ENCODE data around the gene AKT1. TPM values are rescaled to one million over a fixed set of nuclear protein-coding genes. Genes with fewer than 3 reads are reported as not detected.

AKT1 gene
- total and polyA plus RNA-seq, 2 of the 13 experiments (the other 11 are each of a cell fraction or from before 2014, with no cell fraction given): 96.2 to 116 TPM

DNA sequence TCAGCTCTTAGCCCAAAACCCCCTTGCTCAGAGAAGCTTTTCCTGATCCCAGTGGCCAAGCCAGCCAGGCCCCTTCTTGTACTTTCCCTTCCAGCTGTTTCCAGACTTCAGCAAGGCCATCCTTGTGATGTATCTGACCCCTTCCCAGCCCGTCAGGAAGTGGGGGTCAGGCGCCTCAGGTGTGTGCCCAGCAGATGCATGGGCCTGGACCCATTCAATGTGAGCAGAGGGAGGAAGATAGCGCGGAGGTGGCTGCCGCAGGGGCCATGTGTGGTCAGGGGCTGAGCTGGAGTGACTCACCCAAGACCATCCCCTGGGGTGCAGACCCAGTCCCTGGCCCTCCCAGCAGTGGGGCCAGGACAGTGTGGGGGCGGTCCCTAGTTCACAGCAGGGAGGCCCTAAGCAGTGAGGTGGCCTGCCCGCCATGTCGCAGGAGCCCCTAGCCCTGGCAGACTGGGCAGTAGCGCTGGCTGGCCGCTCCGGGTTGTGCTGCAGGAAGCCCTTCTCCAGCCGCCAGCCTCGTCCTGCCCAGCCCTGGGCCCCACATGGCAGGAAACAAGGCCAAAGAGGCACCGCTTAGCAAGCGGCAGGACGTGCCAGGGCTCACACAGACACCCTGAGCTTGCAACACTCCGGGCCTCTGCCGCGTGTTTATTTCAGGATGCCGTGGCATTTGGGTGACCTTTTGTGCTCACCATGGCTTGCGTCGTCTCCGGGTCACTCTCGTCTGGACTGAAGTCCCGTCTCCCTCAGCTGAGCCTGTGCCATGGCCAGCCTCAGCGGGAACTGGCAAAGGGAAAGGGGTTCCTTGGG lies 59.5 kb downstream of the AKT1 start (continued):
- TF ChIP-seq IRF2 (CRISPR knock-in tag; IDR thresholded peaks at IDR 0.05) (peak; percentile 95), U2AF2 (IDR thresholded peaks at IDR 0.05; ENCODE audit: low read depth, low read length) (no peak), AGO2 (optimal IDR thresholded peaks at IDR 0.05; ENCODE audit: low read depth, low read length) (peak; percentile 55), ZNF562 (CRISPR knock-in tag; IDR thresholded peaks at IDR 0.05; ENCODE audit: borderline replicate concordance) (no peak), PCBP2 (optimal IDR thresholded peaks at IDR 0.05; ENCODE audit: low read depth, low read length, poor library complexity, severe bottlenecking) (no peak), IKZF4 (CRISPR knock-in tag; IDR thresholded peaks at IDR 0.05; ENCODE audit: borderline replicate concordance, low read depth, not compliant biosample characterization) (peak; percentile 80), ZNF549 (CRISPR knock-in tag; IDR thresholded peaks at IDR 0.05) (no peak), ARNTL (CRISPR knock-in tag; IDR thresholded peaks at IDR 0.05) (peak; percentile 95), HOXA7 (CRISPR knock-in tag; IDR thresholded peaks at IDR 0.05) (no peak), NFYB (CRISPR knock-in tag; IDR thresholded peaks at IDR 0.05) (no peak), NR2C2 (CRISPR knock-in tag; IDR thresholded peaks at IDR 0.05; ENCODE audit: borderline replicate concordance) (peak; percentile 87), ZNF891 (CRISPR knock-in tag; IDR thresholded peaks at IDR 0.05) (no peak), FOXO1 (CRISPR knock-in tag; IDR thresholded peaks at IDR 0.05) (peak; percentile 97), SIN3B (IDR thresholded peaks at IDR 0.05; ENCODE audit: low read length) (no peak), CHCHD3 (CRISPR knock-in tag; IDR thresholded peaks at IDR 0.05) (no peak), ZNF616 (CRISPR knock-in tag; IDR thresholded peaks at IDR 0.05; ENCODE audit: low read depth) (peak; percentile 88), CREB1 (IDR thresholded peaks at IDR 0.05) (peak; percentile 17; the same call in 1 of the 2 replicates), CREB1 (CRISPR knock-in tag; IDR thresholded peaks at IDR 0.05) (no peak; the same call in 1 of the 2 replicates), SAP130 (CRISPR knock-in tag; IDR thresholded peaks at IDR 0.05; ENCODE audit: low read depth) (peak; percentile 89), KLF13 (CRISPR knock-in tag; IDR thresholded peaks at IDR 0.05) (no peak)
- TF ChIP-seq, protein P1, sequence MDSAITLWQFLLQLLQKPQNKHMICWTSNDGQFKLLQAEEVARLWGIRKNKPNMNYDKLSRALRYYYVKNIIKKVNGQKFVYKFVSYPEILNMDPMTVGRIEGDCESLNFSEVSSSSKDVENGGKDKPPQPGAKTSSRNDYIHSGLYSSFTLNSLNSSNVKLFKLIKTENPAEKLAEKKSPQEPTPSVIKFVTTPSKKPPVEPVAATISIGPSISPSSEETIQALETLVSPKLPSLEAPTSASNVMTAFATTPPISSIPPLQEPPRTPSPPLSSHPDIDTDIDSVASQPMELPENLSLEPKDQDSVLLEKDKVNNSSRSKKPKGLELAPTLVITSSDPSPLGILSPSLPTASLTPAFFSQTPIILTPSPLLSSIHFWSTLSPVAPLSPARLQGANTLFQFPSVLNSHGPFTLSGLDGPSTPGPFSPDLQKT (CRISPR knock-in tag; IDR thresholded peaks at IDR 0.05; ENCODE audit: borderline replicate concordance): no peak
- TF ChIP-seq, protein P2, sequence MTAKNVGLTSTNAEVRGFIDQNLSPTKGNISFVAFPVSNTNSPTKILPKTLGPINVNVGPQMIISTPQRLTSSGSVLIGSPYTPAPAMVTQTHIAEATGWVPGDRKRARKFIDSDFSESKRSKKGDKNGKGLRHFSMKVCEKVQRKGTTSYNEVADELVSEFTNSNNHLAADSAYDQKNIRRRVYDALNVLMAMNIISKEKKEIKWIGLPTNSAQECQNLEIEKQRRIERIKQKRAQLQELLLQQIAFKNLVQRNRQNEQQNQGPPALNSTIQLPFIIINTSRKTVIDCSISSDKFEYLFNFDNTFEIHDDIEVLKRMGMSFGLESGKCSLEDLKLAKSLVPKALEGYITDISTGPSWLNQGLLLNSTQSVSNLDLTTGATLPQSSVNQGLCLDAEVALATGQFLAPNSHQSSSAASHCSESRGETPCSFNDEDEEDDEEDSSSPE (CRISPR knock-in tag; IDR thresholded peaks at IDR 0.05): peak; percentile 92
- TF ChIP-seq, protein P3, sequence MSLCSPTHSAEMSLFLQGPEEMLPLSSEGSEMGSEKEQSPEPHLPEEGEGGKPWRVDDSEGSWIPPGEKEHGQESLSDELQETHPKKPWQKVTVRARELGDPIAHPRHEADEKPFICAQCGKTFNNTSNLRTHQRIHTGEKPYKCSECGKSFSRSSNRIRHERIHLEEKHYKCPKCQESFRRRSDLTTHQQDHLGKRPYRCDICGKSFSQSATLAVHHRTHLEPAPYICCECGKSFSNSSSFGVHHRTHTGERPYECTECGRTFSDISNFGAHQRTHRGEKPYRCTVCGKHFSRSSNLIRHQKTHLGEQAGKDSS (CRISPR knock-in tag; IDR thresholded peaks at IDR 0.05; ENCODE audit: borderline replicate concordance, low read depth): peak; percentile 70; the same call in 1 of the 2 replicates
- TF ChIP-seq, protein P4, sequence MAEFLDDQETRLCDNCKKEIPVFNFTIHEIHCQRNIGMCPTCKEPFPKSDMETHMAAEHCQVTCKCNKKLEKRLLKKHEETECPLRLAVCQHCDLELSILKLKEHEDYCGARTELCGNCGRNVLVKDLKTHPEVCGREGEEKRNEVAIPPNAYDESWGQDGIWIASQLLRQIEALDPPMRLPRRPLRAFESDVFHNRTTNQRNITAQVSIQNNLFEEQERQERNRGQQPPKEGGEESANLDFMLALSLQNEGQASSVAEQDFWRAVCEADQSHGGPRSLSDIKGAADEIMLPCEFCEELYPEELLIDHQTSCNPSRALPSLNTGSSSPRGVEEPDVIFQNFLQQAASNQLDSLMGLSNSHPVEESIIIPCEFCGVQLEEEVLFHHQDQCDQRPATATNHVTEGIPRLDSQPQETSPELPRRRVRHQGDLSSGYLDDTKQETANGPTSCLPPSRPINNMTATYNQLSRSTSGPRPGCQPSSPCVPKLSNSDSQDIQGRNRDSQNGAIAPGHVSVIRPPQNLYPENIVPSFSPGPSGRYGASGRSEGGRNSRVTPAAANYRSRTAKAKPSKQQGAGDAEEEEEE (CRISPR knock-in tag; IDR thresholded peaks at IDR 0.05; ENCODE audit: borderline replicate concordance): no peak
- TF ChIP-seq, protein P5, sequence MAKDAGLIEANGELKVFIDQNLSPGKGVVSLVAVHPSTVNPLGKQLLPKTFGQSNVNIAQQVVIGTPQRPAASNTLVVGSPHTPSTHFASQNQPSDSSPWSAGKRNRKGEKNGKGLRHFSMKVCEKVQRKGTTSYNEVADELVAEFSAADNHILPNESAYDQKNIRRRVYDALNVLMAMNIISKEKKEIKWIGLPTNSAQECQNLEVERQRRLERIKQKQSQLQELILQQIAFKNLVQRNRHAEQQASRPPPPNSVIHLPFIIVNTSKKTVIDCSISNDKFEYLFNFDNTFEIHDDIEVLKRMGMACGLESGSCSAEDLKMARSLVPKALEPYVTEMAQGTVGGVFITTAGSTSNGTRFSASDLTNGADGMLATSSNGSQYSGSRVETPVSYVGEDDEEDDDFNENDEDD (CRISPR knock-in tag; IDR thresholded peaks at IDR 0.05; ENCODE audit: borderline replicate concordance): peak; percentile 94
